GM21619 (cell line): ENCODE data around the gene POLR1A.

Source experiments
- ATAC-seq: cut with Tn5 transposase; IDR thresholded peaks from one replicate; pipeline ENCODE4 v1.9.1; 2021; ENCODE audit not compliant: unreplicated experiment

Gene POLR1A

DNA sequence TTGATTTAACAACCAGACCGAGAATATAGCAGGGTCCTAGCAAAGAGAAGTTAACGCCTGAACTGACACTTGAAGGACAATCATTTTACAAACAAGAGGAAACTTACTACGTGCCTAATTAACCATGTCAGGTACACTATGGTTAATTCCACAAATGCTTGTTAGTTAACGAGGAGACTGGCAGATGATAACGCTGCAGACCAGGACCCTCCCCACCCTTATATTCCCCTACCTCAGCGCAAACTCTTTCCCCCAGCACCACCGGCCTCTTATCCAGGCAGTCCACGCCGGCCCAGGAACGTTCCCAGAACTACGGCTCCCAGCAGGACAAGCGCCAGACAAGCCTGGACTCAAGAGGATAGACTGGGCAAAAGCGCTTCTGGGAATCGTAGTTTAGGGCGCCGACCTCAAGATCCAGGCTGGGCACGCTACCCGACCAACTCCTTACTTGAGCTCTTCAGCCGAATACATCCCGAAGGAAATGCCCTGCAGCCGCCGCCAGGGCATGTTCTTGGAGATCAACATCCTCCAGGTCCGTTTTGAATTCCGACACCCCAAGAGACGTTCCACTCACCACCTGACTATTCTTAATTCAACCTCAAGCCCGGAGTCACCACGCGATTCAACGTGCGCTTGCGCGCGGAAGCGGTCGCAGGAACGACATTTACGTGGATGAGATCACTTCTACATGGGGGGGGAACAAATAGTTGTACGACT, at the start of gene POLR1A:
TSS of gene POLR1A (minus strand) at position 635 of the 717 bp plus-strand sequence. CDS start at position 525, 110 bp downstream.
- peak; percentile 66 for ATAC-seq

DNA sequence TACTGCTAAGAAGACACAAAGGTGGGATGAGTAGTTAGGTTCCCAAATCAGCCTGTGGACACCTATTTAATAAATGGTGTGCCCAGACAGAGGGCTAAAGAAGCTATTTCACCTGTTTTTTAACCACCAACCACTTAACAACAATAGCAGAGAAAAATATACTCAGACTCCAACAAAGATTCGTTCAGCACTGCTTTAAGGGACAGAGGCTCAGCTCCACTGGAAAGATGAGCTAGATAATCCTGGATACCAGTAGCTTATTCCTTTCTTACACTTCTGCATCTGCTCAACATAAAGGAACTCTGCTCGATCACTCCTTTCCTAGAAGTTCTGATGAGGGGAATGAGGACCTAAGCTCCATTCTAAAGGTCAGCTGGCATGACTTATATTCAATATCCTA, 44.8 kb upstream of the POLR1A start:
- no peak for ATAC-seq

- ATAC-seq, result no peak
Measured at GRCh38 chr2:86147793-86148192, 42.1 kb upstream of the POLR1A start.

GRCh38 chr2:86143926-86144685, 38.4 kb upstream of the POLR1A start:
- no peak for ATAC-seq

- no peak for ATAC-seq
Measured at GRCh38 chr2:86143307-86143706, 37.6 kb upstream of the POLR1A start.

DNA sequence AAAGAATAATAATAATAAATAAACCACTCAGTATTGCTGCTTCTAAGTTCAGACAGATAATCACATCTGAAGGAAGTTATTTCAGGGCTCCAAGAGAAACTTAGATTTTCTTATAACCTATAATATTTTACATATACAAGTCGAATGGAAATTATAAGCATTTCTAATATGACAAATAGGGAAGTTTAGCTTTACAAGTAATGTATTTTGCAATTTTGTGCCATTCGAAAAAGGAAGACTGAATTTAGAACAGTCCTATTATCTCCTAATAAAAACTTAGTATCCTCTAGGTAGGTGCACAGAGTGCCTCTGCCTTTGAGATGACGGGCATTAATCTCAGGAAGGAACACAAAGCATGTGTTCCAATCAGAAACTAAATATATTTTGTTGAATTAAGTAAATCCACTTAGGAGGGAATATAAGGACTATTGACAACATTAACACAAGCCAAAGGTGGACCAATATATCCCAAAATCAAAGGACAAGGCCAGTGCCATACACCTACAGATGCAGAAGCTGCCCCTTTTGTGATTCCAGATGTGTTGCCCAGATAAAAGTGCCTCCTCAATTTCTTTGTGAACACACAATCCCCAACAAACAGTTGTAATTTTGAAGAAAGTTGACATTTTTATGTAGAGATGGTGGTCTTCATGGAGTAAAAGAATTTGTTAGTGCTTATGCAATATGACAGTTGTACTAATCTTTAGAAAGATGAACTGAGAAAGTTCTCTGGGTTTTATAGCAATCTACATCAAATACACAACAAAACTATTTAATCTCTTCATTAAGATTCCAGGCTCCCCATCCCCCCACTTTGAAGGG, 37.0 kb upstream of the POLR1A start:
- no peak for ATAC-seq

- no peak for ATAC-seq
Measured at GRCh38 chr2:86140969-86141392, 35.3 kb upstream of the POLR1A start.

DNA sequence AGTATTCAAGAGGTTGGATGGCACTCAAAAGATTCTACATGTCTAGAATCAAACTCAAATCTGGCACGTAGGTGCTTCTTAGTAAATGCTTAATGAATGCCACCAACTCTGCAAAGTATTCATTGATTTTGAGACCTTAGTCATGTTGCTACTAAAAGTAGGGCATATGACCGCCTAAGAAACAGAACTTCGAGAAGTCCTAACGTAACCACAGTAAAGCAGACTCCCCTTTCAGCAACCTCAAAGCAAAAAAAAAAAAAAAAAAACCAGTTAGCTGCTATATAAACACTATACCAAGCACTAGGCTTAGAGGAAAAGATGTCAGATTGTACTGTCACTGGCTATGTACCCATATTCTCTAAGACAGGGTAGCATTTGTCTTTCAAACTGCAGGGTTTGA, 34.3 kb upstream of the POLR1A start:
- no peak for ATAC-seq

- ATAC-seq, result no peak
Measured at GRCh38 chr2:86138736-86139625, 33.3 kb upstream of the POLR1A start.

DNA sequence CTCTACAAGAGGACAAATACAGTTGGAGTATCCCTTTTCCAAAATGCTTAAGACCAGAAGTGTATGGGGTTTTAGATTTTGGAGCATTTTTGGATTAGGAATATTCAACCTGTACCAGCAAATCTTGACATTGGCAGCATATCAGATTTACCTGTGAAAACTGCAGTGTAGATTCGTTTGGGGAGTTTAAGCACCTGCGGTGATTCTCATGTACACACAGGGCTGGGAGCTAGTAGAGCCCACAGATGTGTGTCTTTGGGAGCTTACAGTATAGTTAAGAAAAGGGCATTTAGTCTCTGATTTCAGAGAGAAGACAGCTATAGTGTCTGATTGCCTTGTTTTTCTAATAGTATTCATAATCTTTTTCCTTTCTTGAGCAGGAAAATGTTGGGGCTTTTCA, 30.5 kb upstream of the POLR1A start:
- ATAC-seq, result no peak

DNA sequence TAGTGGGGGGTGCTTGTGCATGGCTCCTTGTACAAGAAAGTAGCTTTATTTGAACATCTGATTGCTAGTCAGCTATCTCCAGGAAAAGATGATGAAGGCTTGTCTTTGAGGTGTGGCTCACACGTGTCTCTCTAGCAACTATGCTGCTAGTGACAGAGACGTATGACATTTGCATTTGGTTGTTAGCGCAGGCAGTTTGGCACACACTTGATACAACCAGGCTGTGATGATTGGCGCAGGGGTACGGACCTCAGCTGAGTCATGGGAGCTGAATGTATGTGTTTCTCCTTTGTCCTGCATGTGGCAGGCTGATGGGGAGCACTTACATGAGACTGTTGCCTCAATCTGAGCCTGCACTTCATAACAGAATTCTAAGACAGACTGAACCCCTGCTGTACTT, 30.0 kb upstream of the POLR1A start:
- no peak for ATAC-seq

DNA sequence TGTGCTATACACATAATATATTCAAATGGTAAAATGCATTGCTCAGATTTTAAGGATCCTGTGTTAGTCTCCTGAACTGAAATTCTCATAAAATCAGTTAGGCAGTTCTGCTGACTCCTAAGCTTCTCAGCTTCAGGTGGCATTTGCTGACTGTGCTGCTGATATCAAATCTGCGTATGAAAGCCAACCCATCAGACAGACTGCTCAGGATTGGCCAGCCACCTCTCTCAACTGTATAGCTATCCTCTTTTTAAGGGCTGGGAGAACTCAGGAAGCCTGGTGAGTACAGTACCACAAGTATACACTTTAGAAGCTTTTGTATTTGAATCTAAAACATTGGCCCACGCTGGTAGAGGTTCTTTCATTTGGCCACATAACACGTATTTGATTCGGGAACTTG, 29.0 kb upstream of the POLR1A start:
- no peak for ATAC-seq

GRCh38 chr2:86124683-86125082, 19.0 kb upstream of the POLR1A start:
- no peak for ATAC-seq

- ATAC-seq, result no peak
Measured at GRCh38 chr2:86123328-86123925, 17.7 kb upstream of the POLR1A start.

- ATAC-seq, result no peak
Measured at GRCh38 chr2:86118130-86118529, 12.4 kb upstream of the POLR1A start.

DNA sequence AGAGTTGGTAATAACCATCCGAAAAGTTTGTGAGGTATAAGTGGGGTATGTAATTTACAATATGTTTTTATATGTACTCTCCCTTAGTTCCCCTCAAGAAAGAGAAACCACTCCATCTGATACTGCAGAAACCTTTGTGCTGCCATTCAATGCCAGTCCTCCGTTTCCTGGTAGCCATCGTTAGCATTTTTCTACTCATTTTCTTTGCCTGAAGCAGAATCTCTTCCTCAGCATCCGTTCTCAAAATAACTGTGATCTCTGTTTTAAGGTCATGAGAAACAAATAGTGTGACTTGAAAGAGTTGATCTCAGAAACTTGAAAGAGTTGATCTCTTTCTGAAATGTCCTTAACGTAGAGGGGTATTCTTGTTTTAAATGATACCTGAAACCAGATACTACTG, 1.3 kb upstream of the POLR1A start:
- no peak for ATAC-seq

GRCh38 chr2:86105969-86106945, 571 bp upstream of the POLR1A start, which contains the start of gene PTCD3:
Gene PTCD3 (plus strand): TSS chr2:86106235. CDS start chr2:86106248, 13 bp downstream.
- ATAC-seq, result peak; percentile 86

GRCh38 chr2:86102157-86102556, 3.5 kb downstream of the POLR1A start:
- no peak for ATAC-seq

DNA sequence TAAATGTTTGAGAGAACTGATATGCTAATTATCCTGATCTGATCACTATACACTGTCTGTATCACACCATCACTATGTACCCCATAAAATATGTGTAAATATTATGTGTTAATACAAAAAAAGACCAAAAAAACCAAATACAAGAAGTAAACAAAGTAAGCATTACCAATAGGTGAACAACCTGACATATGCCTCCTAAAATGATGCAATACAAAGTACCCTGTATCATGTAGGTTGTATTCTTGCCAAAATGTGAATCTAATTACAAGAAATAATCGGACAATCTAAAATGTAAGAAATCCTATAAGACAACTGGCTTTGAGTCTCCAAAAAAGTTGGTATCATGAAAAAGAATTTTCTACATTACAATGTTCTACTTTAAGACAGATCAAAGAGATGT, 7.8 kb downstream of the POLR1A start:
- ATAC-seq, result no peak
